NCI-H2227 (cell line): ENCODE measurements around the gene TEX44.
"Not testable (repeated sequence)": the region's sequence is repeated elsewhere in the genome, so short reads cannot be mapped to it uniquely, and the experiment has no call there.

Experiments
- DNase-seq: peaks from one replicate; lab custom pipeline; 2025; ENCODE audit not compliant: unreplicated experiment; lab: John Stamatoyannopoulos, UW

The TEX44 gene

GRCh38 chr2:231570915-231571314 is 21.7 kb upstream of the TEX44 start:
- not testable (repeated sequence) for DNase-seq

- no peak for DNase-seq
Measured at GRCh38 chr2:231571661-231572191, 20.9 kb upstream of the TEX44 start.

DNA sequence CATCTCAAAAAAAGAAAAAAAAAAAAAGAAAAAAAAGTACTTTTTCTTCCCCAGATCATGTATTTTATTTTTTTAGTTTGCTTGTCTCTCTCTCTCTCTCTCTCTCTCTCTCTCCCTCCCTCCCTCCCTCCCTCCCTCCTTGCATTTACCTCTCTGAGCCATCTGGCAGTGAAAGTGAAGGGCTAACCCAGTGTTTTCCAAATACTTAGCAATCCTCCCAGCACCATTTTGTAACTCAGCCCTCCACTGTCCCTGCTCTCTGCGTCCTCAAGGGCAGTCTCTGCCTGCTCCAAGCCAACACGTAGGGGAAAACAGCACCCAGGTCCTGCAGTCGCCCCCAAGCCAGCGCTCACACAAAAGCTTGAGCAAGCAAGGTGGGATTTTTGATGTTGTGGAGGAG is 19.6 kb upstream of the TEX44 start:
- no peak for DNase-seq

- no peak for DNase-seq
Measured at GRCh38 chr2:231573698-231574421, 18.8 kb upstream of the TEX44 start.

- no peak for DNase-seq
Measured at GRCh38 chr2:231575612-231576256, 16.9 kb upstream of the TEX44 start.

DNA sequence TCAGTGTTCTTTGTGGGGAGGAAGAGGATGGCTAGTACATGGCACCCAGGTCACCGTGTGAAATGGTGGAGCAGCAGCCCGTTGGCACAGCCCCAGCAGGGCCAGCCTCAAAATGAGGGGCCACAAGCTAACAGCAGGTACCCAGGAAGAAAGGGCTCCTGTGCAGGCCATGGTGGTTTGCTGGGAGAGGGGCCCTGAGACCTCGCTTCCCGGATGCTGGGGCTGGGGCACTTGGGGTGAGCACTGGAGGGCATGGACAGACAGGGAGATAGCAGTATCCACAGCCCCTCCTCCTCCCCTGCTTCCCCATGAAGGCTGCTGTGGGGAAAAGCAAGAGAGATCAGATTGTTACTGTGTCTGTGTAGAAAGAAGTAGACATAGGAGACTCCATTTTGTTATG is 16.2 kb upstream of the TEX44 start:
- no peak for DNase-seq

- DNase-seq, result not testable (repeated sequence)
Measured at GRCh38 chr2:231578655-231579054, 14.0 kb upstream of the TEX44 start.

DNA sequence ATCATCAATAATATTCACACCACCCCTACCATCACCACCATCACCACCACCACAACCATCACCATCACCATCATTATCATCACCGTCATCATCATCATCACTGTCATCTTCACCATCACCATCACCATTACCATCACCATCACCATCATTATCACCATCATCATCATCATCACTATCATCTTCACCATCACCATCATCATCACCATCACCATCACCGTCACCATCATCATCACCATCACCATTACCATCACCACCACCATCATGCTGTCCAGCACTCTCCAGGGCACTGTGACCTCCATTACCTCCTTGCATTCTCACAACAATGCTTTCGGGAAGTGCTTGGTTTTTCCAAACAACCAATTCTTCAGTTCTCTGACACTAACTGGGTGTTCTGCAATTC is 13.1 kb upstream of the TEX44 start:
- no peak for DNase-seq

GRCh38 chr2:231581328-231581727 is 11.3 kb upstream of the TEX44 start:
- DNase-seq, result no peak

DNA sequence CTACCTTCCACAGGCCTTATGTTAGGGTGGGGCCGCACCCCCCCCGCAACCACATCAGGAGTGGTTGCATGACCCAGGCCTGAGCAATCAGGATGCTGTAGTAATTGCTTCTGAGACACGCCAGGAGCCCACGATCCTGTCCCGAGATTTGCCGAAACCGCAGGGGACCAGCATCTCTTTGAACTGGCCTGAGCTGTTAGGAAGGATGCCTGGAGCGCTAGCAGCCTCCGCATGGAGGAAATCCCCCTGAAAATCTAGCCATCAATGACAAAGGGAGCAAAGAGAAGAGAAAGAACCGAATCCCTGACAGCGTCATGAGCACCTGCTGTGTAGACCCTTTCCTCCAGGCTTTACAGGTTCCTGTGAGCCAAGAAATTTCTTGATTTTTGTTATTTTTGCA is 8.7 kb upstream of the TEX44 start:
- peak; percentile 18 for DNase-seq

DNA sequence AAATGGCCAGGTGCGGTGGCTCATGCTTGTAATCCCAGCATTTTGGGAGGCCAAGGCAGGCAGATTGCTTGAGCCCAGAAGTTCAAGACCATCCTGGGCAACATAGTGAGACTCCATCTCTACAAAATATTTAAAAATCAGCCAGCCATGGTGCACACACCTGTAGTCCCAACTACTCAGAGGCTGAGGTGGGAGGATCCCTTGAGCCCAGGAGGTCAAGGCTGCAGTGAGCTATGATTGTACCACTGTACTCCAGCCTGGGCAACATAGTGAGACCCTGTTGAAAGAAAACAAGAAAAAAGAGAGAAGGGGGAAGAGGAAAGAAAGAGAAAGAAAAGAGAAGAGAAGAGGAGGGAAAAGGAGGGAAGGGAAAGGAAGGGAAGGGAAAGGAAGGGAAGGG is 4.9 kb upstream of the TEX44 start:
- DNase-seq, result not testable (repeated sequence)

DNA sequence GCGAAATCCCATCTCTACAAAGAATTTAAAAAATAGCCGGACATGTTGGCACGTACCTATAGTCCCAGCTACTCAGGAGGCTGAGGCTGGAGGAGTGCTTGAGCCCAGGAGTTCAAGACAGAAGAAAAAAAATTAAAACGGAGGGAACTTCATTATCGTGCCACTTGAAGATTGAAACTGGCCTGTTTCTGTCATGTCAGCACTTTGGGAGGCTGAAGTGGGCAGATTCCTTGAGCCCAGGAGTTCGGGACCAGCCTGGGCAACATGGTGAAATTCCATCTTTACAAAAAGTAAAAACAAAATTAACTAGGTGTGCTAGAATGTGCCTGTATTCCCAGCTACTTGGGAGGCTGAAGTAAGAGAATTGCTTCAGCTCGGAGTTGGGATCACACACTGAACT is 3.0 kb upstream of the TEX44 start:
- DNase-seq, result no peak

- DNase-seq, result peak; percentile 51
Measured at GRCh38 chr2:231590614-231591013, 2.0 kb upstream of the TEX44 start.

DNA sequence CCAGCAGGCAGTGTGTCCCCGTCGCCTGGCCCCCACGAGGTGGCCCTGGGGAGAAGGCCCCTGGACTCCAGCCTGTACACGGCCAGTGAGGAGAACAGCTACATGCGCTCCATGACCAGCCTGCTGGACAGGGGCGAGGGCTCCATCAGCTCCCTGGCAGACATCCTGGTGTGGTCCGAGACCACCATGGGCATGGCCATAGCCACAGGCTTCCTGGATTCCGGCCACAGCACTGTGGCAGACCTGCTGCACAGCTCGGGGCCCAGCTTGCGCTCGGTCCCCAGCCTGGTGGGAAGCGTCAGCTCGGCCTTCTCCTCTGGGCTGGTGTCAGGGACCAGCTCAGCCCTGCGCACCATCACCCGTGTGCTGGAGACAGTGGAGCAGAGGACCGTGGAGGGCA is 1.0 kb downstream of the TEX44 start:
- no peak for DNase-seq

GRCh38 chr2:231597014-231597611 is 4.4 kb downstream of the TEX44 start:
- DNase-seq, result no peak

GRCh38 chr2:231597627-231598026 is 5.0 kb downstream of the TEX44 start:
- DNase-seq, result no peak

- DNase-seq, result no peak
Measured at GRCh38 chr2:231600619-231601355, 8.1 kb downstream of the TEX44 start.

DNA sequence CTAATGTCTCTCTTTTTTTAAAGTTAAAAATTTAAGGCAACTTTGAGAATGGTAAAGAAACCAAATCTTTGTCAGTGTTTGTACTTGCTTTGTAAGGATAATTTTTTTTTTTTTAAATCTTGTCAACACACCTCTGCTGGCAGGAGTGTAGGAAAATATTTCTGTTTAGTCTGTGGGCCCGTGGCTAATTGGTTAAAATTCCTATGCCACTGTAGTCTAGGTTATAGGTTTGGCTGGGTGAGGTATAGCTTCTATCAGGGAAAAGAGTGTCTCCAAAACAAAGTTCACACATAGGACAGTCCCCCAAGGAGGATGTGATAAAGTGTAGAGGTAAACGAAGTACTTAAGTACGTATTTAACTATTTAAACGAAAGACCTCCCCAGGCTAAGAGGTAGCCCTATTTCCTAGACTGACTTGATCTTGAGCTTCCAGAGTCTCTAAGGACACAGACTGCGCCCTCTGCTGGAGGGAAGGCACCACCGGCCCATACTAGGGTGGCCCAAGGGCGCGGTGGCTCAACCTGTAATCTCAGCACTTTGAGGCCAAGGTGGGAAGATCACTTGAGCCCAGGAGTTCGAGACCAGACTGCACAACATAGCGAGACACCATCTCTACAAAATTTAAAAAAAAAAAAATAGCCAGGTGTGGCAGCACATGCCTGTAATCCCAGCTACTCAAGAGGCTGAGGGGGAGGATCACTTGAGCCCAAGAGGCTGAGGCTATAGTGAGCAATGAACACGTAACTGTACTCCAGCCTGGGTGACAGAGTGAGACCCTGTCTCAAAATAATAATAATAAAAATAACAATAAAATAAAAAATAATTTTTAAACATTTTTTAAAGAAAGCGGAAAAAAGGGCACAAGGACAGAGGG is 8.9 kb downstream of the TEX44 start:
- DNase-seq, result peak; percentile 87

GRCh38 chr2:231602859-231603467 is 10.3 kb downstream of the TEX44 start:
- no peak for DNase-seq

GRCh38 chr2:231604101-231604684 is 11.5 kb downstream of the TEX44 start:
- DNase-seq, result peak; percentile 75
